CD4-positive, alpha-beta T cell treated with Interleukin-2 at 100 ng/mL for 4 hours (primary cell): ENCODE results near the gene WDR35.

ENCODE experiments used
- DNase-seq: peaks from one replicate; pipeline ENCODE4 v3.0.0-alpha.2; 2020; ENCODE audit warnings: low spot score

The WDR35 gene

DNA sequence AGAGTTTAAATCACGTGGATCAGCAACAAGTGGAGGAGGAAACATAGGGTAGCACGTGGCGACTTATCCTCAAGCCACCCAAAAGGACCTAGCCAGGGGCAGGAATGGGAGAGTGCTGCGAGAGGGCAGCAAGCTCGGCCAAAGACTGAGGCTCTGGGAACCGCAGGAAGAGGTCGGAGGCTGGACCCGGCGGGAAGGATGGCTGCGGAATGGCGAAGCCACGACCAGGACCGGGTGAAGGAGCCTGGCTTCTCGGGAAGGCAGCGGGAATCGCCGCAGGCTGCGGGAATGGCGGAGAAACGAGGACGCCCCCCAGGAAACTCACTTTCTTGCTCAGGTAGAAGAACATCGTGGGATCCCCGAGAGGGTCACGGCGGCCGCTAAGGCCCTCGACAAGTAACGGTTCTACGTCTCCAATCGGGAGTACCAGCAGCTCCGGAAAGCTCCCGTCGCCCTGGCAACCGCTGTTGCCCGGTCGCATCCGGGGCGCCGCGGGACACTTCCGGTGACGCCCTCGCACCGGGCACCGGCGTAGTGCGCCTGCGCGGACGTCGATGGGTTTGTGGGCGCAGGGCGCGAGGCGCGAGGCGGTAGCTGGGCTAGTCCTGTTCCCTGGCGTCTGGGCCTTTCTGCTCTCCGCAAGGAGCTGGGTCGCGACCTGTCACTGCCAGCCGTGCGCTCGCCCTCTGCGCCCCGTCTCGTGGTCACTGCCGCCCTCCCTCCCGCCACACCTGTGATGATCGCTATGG, at the start of gene WDR35:
TSS of gene WDR35 (minus strand) at position 439 of the 749 bp plus-strand sequence. CDS start at position 349, 90 bp downstream.
- DNase-seq, result peak; percentile 91

DNA sequence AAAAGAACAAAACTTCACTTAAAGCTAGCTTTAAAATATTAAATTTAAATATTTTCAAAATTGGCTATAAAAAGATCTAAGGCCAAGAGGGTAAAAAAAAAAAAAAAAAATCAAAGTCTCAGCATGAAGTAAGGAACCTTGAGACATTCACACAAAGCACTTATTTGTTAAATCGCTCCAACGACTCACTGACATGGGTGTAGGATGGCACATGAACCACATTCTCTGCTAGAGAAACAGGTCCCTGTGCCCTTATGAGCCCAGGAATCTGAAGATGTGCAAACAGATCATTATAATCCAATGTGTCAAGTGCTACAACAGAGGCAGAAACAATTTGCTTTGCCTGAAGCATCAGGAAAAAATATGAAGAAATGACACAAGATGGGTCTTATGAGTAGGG, 47.8 kb upstream of the WDR35 start:
- no peak for DNase-seq

DNA sequence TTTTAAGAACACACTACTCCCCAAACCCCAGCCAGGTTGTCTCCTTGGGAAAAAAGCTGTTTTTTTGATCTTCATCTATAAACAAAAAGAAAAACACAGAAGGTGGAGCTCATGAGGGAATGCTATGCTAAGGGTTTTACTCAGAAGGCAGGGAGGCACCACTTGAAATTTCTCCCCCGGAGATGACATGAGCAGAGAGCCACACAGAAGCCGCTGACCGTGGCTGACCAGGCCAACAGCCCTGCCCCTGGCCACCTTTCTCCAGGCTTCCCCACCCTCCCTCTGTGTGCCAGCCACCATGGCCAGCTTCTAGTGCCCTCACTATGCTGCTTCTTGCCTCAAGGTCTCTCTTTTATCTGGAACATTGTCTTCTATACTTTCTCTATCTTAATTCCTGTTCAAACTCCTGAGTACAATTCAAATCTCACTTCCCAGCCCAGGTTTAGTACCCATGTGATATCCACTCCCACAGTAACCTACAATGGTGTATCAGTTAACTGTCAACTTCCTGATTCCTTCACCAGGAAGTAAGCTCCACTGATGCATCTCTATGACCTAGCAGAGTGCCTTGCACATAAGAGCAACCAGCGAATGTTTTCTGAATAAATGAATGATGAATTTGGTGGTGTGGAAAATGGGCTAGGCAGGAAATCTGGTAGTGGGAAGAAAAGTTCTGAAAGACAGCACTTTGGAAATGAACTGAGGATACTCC, 46.2 kb upstream of the WDR35 start:
- no peak for DNase-seq

DNA sequence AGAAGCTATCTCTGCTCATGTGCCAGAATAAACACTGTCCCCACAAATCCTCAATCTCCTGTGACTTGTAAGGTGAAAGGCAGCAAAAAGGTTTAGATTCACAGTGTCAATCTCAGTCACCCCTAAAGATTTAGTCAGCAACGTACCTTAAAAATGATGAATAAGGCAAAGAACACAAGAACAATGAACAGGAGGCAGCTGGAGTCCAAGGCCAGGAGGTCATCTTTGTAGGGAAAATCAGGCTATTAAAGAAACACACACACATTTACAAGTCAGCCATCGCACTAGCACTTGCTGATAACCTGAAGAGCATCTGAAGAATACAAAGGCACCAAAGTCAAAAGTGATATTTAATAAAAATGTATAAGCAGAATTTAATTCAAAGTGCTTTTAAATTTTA, 44.9 kb upstream of the WDR35 start:
- DNase-seq, result no peak

DNA sequence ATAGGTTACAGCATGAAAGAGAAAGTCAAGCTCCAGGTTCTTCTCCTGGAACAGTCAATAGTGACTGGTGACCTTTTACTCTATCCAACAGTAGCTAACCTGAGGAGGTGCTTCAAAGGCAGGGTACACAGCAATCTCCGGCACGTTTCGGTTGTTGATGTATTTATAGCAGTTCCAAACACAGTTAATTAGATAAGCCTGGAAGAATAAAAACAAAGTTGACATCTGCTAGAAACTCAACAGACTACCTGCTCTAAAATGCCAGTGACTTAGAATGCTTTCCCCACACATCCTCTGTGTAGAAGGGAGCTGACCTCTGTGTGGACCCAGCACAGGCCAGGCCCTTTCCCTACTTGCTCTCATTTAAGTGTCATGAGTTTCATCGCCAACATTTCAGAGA, 44.3 kb upstream of the WDR35 start:
- DNase-seq, result no peak

DNA sequence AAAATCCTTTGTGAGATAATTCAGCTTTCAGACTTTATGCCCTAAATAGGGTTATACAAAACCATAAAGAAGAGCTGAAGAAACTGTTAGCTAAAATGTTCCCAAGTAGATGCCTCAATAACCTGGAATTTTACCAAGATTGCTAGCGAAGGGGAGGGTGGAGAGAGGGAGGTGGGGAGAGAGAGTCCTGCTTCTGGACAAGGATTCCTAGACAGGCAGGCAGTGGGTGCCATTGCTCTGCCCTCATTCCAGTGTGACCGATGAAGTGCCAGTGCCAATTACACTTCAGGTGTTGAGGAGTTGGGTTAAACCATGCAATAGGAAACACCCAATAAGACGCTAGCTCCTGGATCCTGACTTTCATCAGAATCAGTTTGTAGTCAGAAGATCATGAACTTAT, 43.4 kb upstream of the WDR35 start:
- no peak for DNase-seq

DNA sequence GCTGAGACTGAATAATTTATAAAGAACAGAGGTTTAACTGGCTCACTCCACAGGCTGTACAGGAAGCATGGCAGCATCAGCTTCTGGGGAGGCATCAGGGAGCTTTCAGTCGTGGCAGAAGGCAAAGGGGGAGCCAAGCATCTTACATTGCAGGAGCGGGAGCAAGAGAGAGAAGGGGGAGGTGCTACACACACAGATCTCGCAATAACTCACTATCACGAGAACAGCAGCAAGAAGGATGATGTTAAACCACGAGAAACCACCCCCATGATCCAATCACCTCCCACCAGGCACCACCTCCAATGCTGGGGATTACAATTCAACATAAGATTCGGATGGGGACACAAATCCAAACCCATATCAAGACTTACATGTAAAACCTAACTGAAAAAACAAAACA, 40.3 kb upstream of the WDR35 start:
- DNase-seq, result no peak

DNA sequence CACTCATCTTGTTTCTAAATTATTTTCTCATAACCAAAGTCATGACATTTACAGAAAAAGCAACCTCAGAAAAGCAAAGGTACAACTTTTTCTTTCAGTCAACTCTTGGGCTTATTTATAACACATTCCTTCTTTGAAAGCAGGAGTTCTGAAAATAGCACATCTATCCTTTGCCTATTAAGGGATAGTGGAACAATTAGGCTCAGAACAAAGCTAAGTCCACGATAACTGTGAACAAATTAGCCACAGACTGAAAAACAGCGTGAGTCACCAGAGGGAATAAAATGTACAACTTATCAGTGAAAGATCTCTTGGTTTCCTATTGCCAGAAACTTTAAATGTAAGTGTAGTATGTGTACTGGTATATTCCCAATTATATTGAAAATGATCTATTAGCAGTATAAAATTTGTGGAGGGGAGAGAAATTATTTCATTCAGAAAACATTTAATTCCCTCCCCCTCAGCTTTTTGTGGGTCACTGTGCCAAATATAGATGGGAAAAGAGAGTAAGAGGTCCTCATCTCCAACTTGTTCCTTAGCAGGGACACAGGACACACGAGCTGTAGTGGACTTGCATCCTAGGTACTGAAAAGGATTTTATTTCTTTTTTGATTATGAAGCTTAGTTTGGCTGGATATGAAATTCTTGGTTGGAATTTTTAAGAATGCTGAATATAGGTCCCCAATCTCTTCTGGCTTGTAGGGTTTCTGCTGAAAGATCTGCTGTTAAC, 38.0 kb upstream of the WDR35 start:
- DNase-seq, result no peak

DNA sequence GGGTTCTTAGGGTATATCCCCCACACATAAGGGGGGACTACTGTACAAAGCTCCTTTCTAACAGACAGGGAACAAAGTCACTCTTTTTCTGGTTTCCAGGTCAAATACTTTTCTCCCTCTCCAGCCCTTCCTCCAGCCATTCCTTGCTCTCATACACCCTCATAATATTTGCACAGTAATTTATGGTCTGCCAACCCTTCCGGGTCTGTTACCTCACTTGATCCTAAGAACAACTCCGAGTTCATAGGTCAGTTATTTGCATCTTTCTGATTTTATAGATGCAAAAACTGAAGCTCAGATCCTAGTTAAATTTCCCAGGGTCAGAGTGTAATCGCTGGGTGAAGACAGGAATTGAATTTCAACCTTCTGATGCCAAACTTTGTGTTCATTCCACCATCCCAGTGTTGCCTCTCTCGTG, 37.4 kb upstream of the WDR35 start:
- DNase-seq, result no peak

DNA sequence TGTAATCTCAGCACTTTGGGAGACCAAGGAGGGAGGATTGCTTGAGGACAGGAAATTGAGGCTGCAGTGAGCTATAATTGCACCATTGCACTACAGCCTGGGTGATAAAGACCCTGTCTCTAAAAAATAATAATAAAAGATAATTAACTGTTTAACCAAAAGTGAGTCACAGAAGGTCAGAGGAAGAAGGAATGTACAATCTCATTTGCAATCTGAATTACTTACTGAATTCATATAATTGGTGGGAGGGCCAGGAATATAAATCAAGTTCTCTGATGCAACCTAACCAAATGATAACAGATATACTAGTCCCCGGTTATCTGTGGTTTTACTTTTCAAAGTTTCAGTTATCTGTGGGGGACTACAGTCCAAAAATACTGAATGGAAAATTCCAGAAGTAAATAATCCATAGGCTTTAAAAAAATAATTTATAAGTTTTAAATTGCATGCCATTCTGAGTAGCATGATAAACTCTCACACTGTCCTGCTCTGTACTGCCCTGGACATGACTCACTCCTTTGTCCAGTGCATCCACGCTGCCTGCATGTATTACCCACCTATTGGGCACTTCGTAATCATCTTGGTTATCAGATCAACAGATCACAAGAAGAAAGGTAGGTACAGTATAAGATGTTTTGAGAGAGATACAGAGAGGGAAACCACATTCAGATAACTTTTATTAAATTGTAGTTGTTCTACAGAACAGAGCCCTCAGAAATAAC, 35.3 kb upstream of the WDR35 start:
- no peak for DNase-seq

DNA sequence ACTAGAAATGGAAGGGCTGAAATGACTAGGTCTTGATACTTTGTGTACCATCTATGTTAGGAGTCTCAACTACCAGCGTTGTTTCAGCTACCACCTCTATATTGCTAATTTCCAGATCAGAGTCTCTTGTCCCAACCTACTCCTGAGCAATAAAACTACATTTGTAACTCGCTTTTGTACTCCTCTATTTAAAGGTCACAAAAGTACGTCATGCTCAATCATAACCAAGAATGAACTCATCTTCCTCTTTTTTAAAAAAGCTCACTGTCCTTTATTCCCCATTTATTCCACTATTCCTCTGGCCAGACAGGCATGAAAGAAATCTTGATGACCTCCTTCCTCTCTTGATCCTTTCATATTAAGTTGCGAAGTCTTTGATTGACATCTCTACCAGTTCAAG, 33.8 kb upstream of the WDR35 start:
- DNase-seq, result no peak

DNA sequence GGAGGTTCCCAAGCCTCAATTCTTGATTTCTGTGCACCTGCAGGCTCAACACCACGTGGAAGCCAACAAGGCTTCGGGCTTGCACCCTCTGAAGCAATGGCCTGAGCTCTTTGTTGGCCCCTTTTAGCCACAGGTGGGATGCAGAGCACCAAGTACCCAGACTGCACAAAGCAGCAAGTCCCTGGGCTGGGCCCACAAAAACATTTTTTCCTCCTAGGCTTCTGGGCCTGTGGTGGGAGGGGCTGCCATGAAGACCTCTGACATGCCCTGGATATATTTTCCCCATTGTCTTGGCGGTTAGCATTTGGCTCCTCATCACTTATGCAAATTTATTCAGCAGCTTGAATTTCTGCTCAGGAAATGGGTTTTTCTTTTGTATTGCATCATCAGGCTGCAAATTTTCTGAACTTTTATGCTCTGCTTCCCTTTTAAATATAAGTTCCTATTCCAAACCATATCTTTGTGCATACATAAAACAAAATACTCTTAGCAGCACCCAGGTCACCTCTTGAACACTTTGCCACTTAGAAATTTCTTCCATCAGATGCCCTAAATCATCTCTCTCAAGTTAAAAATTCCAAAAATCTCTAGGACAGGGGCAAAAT, 31.6 kb upstream of the WDR35 start:
- no peak for DNase-seq

DNA sequence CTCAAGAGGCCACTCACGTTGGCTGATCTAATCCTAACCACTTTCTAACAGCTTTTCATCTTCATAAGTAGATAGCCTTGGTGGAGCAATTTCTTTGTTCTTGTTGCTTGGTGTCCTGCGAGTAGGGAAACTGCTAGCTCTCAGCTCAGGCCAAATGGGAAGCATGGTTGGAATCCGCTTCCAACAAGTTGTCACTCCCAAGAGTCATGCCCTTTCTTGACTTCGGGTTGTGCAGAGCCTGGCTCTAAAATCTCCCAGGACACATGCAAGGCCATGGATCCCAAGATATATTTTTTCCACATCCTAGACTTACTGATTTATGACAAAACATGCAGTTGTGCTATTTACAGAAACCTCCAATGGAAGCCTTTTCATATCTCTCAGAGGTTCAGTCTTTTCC, 29.8 kb upstream of the WDR35 start:
- no peak for DNase-seq

DNA sequence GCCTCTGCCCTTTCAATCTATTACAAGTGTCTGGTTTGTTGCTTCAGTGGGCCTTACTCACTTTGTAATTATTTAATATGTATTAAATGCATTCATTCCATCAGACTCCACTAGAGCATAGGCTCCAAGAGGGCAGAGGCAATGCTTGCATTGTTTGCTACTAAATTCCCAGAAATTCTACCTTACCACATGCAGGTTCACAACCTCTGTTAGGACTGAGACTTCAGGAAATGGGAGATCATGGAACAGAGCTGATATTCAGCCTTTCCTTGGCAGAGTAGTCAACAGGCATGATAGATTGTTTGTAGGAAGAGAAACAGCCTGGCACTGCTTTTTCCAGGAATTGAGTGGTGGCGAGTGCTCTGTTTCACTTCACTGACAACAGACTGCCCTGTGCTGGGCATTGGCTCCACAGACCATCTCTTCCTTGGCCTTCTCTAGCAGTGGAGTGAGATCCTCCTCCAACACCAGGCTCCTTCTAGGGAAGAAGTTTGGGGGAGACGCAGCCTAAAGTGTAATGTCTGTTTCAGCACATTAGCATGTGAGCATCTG, 28.8 kb upstream of the WDR35 start:
- DNase-seq, result no peak

DNA sequence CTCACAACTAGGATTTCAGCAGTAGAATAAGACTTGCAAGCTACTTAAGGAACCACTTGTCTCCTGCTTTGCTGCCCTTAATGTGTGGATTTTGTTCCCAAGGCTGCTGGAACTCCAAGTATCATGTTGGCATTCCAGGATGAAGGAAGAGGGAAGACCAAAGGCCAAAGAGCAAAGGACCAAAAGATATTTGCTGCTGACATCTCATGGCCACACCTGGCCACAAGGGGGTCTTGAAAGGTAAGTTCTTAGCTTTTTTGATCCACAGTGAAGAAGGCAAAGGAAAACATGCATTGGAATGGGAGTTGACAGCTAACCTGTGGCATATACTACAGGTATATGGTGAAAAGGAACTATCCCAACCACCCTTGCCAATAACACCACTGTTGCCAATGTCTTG, 26.4 kb upstream of the WDR35 start:
- DNase-seq, result no peak

DNA sequence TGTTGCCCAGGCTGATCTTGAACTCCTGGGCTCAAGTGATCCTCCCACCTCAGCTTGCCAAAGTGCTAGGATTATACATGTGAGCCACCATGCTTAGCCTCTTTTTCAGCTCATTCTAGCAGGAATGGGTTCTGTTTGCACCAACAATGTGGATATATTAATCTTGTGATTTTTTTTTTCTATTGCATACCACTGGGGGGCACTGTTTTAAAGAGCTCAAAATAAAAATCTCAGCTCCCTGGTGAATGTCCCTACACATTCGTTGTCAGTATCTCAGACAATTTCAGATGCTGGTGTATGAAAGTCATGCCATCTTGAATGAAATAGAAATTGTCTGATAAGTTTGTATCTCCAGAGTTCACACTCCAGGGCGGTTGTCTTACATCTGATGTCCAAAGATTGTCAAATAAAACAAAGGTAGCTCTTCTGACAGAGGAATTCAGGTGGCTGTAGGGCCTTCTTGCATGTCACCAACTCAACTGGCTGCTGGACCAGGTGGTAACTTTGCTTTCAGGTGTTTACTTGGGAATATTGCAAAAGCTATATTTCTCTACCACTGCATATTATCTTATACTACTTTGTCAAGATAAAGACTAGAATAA, 25.7 kb upstream of the WDR35 start:
- DNase-seq, result peak; percentile 50

DNA sequence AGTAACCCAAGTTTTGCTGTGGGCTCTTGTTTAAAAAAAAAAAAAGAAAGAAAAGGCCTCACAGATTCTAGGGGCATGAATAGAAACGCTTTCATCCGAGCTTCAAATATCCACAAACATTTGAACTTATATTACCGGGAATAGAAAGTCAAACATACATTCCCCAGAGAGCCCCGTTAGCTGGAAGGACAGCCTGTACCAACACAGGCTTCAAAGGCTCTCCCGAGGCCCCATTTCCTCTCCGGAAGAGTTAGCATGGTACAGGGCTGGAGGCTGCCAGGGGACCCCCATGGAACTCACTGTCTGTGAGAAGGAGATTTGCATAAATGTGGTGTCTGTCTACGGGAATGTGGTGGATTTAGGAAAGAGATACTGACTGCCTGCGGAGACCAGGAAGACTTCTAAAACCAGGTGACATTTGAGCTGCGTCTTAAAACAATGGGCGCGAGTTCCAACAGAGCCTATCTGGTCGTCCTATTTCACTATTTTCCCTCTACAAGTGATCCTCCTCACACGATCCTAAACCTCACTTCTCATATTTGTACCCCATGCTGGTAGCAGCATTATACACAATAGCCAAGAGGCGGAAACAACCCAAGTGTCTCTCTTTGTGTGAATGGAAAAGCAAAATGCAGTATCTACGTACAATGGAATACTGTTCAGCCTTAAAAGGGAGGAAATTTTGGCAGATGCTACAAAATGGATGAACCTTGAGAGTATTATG, 23.4 kb upstream of the WDR35 start:
- no peak for DNase-seq

DNA sequence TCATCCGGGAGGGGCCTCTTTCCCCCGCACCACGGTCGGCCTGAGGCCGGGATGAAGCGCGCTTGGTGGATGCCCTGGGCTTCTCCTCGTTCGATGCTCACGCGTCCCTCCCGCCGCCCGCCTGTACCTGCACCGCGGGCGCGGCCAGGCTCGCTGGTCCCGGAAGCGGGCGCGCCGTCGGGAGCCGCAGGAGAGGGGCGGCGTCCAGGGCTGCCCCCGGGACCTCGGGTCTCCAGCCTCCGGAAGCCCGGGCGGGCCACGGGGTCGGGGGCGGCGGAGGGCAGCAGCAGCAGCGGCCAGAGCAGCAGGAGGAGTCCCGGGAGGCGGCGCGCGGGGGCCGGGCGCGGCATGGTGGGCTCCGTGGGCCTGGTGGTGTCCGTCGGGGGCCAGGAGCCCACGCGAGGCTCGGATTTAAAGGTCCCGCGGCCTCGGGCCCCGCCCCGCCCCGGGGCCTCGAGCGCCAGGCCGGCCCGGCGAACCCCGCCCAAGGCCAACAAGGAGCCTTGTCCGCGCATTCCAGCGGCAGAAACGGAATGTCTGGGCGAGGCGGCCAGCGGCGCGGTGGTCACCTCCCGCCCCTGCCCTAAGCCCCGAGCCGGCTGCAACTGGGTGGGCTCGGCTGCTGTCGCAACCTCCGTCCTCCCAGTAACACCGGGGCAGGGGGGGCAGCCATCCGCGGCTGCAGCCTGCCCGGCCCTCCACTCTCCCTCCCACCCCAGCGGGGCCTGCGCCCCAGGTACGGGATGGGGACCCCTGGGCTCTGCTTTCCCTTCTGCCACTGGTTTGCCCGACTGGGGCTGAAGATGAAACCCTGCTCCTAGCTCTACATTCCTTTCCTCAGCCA, 22.6 kb upstream of the WDR35 start, which contains the start of gene MATN3:
TSS of gene MATN3 (minus strand) at position 387 of the 844 bp plus-strand sequence. CDS start at position 350, 37 bp downstream.
- DNase-seq, result no peak

DNA sequence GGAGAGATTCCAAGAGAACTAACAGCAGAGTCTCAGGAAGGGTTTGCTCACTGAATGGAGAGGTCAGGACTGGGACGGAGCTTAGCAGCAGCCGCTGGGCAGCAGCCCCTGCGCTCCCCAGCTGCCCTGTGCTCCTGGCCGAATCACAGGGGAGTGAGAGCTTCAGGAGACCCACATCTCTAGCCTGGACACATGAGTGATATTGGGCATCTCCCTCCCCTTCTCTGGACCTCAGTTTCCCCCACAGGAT, 22.1 kb upstream of the WDR35 start:
- no peak for DNase-seq
